ENCODE data around the gene HSH2D. TPM values are rescaled to one million over a fixed set of nuclear protein-coding genes. Genes with fewer than 3 reads are reported as not detected.

The HSH2D gene
- total and polyA plus RNA-seq, 10 of the 15 experiments (the other 5 are each of a cell fraction or from before 2014, with no cell fraction given) = 22.0 to 145 (median 89.3) TPM

GRCh38 chr19:16118489-16119033, 24.9 kb upstream of the HSH2D start (continued):
- TF ChIP-seq CUX1 (IDR thresholded peaks at IDR 0.05; ENCODE audit: insufficient replicate concordance, low read depth, low read length) (peak; percentile 44), SUPT20H (IDR thresholded peaks at IDR 0.05; ENCODE audit: borderline replicate concordance, control insufficient read depth, low read depth, low read length) (no peak), TCF3 (IDR thresholded peaks at IDR 0.05; ENCODE audit: borderline replicate concordance, insufficient read depth, low read depth, low read length) (peak; percentile 98), KLF5 (IDR thresholded peaks at IDR 0.05; ENCODE audit: partially characterized antibody) (no peak), CEBPZ (IDR thresholded peaks at IDR 0.05; ENCODE audit: low read depth, low read length) (no peak), ZNF384 (IDR thresholded peaks at IDR 0.05; ENCODE audit: borderline replicate concordance, low read depth, low read length) (peak; percentile 33; the same call in 1 of the 2 replicates), NR2C1 (IDR thresholded peaks at IDR 0.05) (no peak), IKZF2 (IDR thresholded peaks at IDR 0.05) (peak; percentile 100), HSF1 (IDR thresholded peaks at IDR 0.05; ENCODE audit: low read depth, low read length) (no peak), ATF3 (IDR thresholded peaks at IDR 0.05; ENCODE audit: borderline replicate concordance, extremely low read depth, low read depth, low read length) (no peak), HDAC2 (IDR thresholded peaks at IDR 0.05) (no peak), USF1 (IDR thresholded peaks at IDR 0.05; ENCODE audit: borderline replicate concordance, extremely low read length, insufficient read depth, low read depth, low read length) (no peak), NFIC (IDR thresholded peaks at IDR 0.05; ENCODE audit: low read depth, low read length) (peak; percentile 97), CBFB (IDR thresholded peaks at IDR 0.05; ENCODE audit: low read depth) (peak; percentile 96), NFXL1 (IDR thresholded peaks at IDR 0.05; ENCODE audit: borderline replicate concordance) (no peak), SIN3A (IDR thresholded peaks at IDR 0.05; ENCODE audit: low read depth, low read length) (0 out of 2 replicates have a peak, but pooled peaks have one; percentile 48), USF2 (IDR thresholded peaks at IDR 0.05; ENCODE audit: borderline replicate concordance, low read depth, low read length) (no peak)
